Measurements from ENCODE around the gene TLK1.

GRCh38 chr2:171095014-171095582 lies 65.6 kb downstream of the TLK1 start:
- TF ChIP-seq NRF1 (IDR thresholded peaks at IDR 0.05; ENCODE audit: low read depth, low read length) (no peak), CTCF (IDR thresholded peaks at IDR 0.05) (no peak), ZBTB33 (IDR thresholded peaks at IDR 0.05; ENCODE audit: borderline replicate concordance, low read depth) (no peak), FOXM1 (IDR thresholded peaks at IDR 0.05; ENCODE audit: low read depth) (no peak), MXI1 (IDR thresholded peaks at IDR 0.05; ENCODE audit: low read depth, low read length) (no peak)
